Measurements from ENCODE around the gene PCDHB12.

DNA sequence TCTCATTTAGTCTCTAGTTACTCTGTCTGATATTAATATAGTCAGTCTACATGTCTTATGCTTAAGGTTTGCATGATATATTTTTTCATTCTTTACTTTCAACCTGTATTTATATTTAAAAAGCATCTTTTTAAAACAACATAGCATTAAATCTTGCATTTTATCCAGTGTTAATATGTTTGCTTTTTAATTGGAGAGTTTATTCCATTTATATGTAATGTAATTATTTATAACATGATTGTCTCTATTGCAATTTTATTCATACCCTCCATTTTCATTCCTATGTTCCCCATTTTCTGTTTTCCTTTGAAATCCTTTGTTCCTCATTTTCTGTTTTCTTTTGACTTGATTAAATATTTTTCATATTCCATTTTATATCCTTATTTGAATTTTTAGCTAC is 49.9 kb downstream of the PCDHB12 start:
- TF ChIP-seq CTCF (conservative IDR thresholded peaks at IDR 0.05; ENCODE audit: low read length) (no peak), EZH2phosphoT487 (IDR thresholded peaks at IDR 0.05; ENCODE audit: borderline replicate concordance) (no peak)
